Brain microvascular endothelial cell (primary cell): Measurements from ENCODE around the gene PADI2.

Experiments used
- DNase-seq: peaks from one replicate; pipeline ENCODE4 v3.0.0-alpha.2; 2020
- H3K27ac ChIP-seq: fragments of 250-450 bp; sonication (Bioruptor Pico); 2 replicates; pipeline ENCODE4 v1.5.1; 2020; ENCODE audit warnings: mild to moderate bottlenecking, moderate library complexity
- H3K27me3 ChIP-seq: fragments of 250-450 bp; sonication (Bioruptor Pico); replicated peaks from 2 replicates; pipeline ENCODE4 v1.5.1; 2020; ENCODE audit warnings: mild to moderate bottlenecking
- H3K36me3 ChIP-seq: fragments of 250-450 bp; sonication (Bioruptor Pico); replicated peaks from 2 replicates; pipeline ENCODE4 v1.5.1; 2020; ENCODE audit warnings: mild to moderate bottlenecking
- H3K4me3 ChIP-seq: 2 replicates; pipeline ENCODE4 v1.5.1; 2011; ENCODE audit warnings: low read depth, mild to moderate bottlenecking, control low read depth, low read length, moderate library complexity
- CTCF ChIP-seq: IDR thresholded peaks from 2 replicates; pipeline ENCODE4 v1.5.1; 2011; ENCODE audit warnings: low read depth, mild to moderate bottlenecking, moderate library complexity, low read length, control low read depth, inconsistent platforms; ENCODE audit errors: missing control alignments
- in situ Hi-C: cut with HindIII; loops from 2 replicates; pipeline ENCODE4 v1.10.0; 2017; ENCODE audit warnings: low sequenced_read_pairs, low pct_ligation_motif_present

The PADI2 gene

GRCh38 chr1:17047924-17048323 lies 71.3 kb downstream of the PADI2 start:
- in situ Hi-C loops: no loop called here
- no peak for DNase-seq
- H3K27me3 ChIP-seq: no peaks in the 10 kb centered on the region
- H3K27ac ChIP-seq: no peak overlapping the region
- TF ChIP-seq CTCF: no peak
- peaks cover 22% of the 10 kb centered on the region for H3K36me3 ChIP-seq
- no peak overlapping the region for H3K4me3 ChIP-seq

DNA sequence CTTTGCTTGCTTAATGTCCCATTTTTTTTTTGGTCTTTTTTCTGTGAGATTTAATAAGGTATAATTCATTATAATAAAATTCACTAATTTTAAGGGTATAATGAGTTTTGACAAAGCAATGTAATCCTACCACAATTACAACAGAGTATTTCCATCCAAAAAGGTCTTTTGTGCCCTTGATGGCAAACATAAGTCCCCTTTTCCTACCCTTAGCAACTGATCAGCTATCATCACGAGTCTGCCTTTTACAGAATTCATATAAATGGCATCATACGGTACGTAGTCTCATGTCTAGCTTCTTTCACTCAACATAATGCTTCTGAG lies 73.0 kb downstream of the PADI2 start:
- no peaks in the 10 kb centered on the region for H3K27me3 ChIP-seq
- in situ Hi-C loops: no loop called here
- H3K4me3 ChIP-seq: no peak overlapping the region
- H3K36me3 ChIP-seq: peaks cover 33% of the 10 kb centered on the region
- no peak for TF ChIP-seq CTCF
- no peak overlapping the region for H3K27ac ChIP-seq
- no peak for DNase-seq

GRCh38 chr1:17045634-17046333 lies 73.5 kb downstream of the PADI2 start:
- Histone ChIP-seq H3K27ac (no peak overlapping the region), H3K27me3 (no peaks in the 10 kb centered on the region), H3K36me3 (peaks cover 35% of the 10 kb centered on the region), H3K4me3 (no peak overlapping the region)
- peak; percentile 31 for DNase-seq
- in situ Hi-C loops: no loop called here
- peak; percentile 64 for TF ChIP-seq CTCF

GRCh38 chr1:17045150-17045549 lies 74.1 kb downstream of the PADI2 start:
- H3K36me3 ChIP-seq: peaks cover 40% of the 10 kb centered on the region
- in situ Hi-C loops: no loop called here
- H3K4me3 ChIP-seq: no peak overlapping the region
- no peak for DNase-seq
- H3K27me3 ChIP-seq: no peaks in the 10 kb centered on the region
- TF ChIP-seq CTCF: no peak
- H3K27ac ChIP-seq: no peak overlapping the region

DNA sequence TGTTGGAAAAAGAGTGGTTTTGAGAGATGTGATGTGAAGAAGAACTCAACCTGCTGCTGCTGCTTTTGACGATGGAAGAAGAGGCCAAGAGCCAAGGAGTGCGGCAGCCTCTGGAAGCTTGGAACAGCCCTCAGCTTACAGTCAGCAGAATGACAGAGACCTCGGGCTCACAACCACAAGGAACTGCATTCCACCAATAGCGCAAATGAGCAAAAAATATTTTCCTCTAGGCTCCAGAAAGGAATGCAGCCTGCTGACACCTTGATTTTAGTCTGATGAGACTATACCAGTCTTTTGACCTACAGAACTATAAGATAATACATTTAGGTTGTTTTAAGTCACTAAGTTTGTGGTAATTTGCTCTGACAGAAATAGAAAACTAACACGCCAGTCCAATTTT lies 75.6 kb downstream of the PADI2 start:
- no peak overlapping the region for H3K4me3 ChIP-seq
- peaks cover 39% of the 10 kb centered on the region for H3K36me3 ChIP-seq
- TF ChIP-seq CTCF: no peak
- DNase-seq: no peak
- no peaks in the 10 kb centered on the region for H3K27me3 ChIP-seq
- in situ Hi-C loops: no loop called here
- no peak overlapping the region for H3K27ac ChIP-seq

DNA sequence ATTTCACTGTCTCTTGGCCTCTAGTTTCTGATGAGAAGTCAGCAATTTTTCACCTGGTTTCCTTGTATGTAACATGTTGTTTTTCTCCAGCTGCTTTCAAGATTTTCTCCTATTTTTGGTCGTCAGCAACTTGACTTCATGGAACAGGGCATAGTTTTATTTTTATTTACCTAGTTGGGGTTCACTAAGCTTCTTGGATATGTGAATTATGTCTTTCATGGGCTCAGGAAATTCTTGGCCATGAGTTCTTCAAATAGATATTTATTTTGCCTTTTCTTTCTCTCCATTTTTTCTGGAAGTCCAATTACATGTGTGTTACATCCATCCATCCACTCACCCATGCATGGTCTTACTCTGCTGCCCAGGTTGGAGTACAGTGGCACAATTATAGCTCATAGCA lies 79.1 kb downstream of the PADI2 start:
- Histone ChIP-seq H3K27me3 (no peaks in the 10 kb centered on the region), H3K36me3 (peaks cover 40% of the 10 kb centered on the region), H3K27ac (peak overlapping the region; percentile 12), H3K4me3 (no peak overlapping the region)
- in situ Hi-C loops: no loop called here
- DNase-seq: no peak
- TF ChIP-seq CTCF: no peak
